H1 (cell line): ENCODE results near the gene AGPAT3. TPM values are rescaled to one million over a fixed set of nuclear protein-coding genes. Genes with fewer than 3 reads are reported as not detected.

ENCODE experiments used
- CTCF ChIA-PET: fragments of 300-600 bp; sonication (Branson Sonifier 250); formaldehyde crosslinking; loops from one replicate; lab custom pipeline; 2021; ENCODE audit not compliant: partially characterized antibody; lab: Charles Lee
- POLR2A ChIA-PET: fragments of 300-600 bp; sonication (Branson Sonifier 250); formaldehyde crosslinking; loops from one replicate; lab custom pipeline; 2021; ENCODE audit warnings: inconsistent platforms; ENCODE audit not compliant: partially characterized antibody; lab: Charles Lee
- DNase-seq, 2 experiments: peaks; one replicate each; pipeline versions ENCODE4 v3.0.0 to v3.0.0-alpha.2; 2010 to 2022; ENCODE audit warnings: low spot score in 2 of 2, low read depth in 1 of 2, mixed read lengths in 1 of 2
- FAIRE-seq: peaks from 2 replicates; lab custom pipeline; 2011; peaks lifted over from hg19 to GRCh38; lab: Jason Lieb, UNC
- H2AFZ ChIP-seq: 2 replicates; pipeline ENCODE4 v1.8.1; 2012; ENCODE audit warnings: low read length, inconsistent platforms
- H2AK5ac ChIP-seq: 2 replicates; pipeline ENCODE4 v1.6.1; 2013; ENCODE audit warnings: low read depth, low read length
- H2BK120ac ChIP-seq: replicated peaks from 2 replicates; pipeline ENCODE3; 2013; ENCODE audit warnings: low read depth, low read length, inconsistent platforms
- H2BK12ac ChIP-seq: 2 replicates; pipeline ENCODE4 v1.6.1; 2013; ENCODE audit warnings: low read depth, low read length
- H2BK15ac ChIP-seq: 2 replicates; pipeline ENCODE4 v1.6.1; 2013; ENCODE audit warnings: low read length
- H2BK20ac ChIP-seq: 2 replicates; pipeline ENCODE4 v1.6.1; 2013; ENCODE audit warnings: low read length
- H2BK5ac ChIP-seq: 2 replicates; pipeline ENCODE4 v1.6.1; 2013; ENCODE audit warnings: low read depth, low read length
- H3K14ac ChIP-seq: 2 replicates; pipeline ENCODE4 v1.6.1; 2013; ENCODE audit warnings: inconsistent platforms; ENCODE audit not compliant: insufficient read length
- H3K18ac ChIP-seq: 2 replicates; pipeline ENCODE4 v1.6.1; 2013; ENCODE audit warnings: low read length; ENCODE audit errors: extremely low read depth
- H3K23ac ChIP-seq: 2 replicates; pipeline ENCODE4 v1.6.1; 2013; ENCODE audit warnings: inconsistent platforms; ENCODE audit not compliant: insufficient read length
- H3K23me2 ChIP-seq: 2 replicates; pipeline ENCODE4 v1.6.1; 2013; ENCODE audit warnings: low read depth, low read length
- H3K27ac ChIP-seq: 2 replicates; pipeline ENCODE4 v1.6.1; 2011; ENCODE audit warnings: low read depth, low read length, inconsistent platforms
- H3K27me3 ChIP-seq, 4 experiments: replicated peaks in 1 of 4; 1 replicate in 1 of 4; 2 replicates in 3 of 4; pipeline versions ENCODE4 v1.6.1 to v1.8.1; 2011 to 2013; ENCODE audit warnings: low read length in 3 of 4, mild to moderate bottlenecking in 3 of 4, inconsistent platforms in 2 of 4, mixed read lengths in 2 of 4, moderate library complexity in 1 of 4; ENCODE audit not compliant: control insufficient read depth in 3 of 4, insufficient read depth in 3 of 4; ENCODE audit errors: extremely low read depth in 1 of 4
- H3K36me3 ChIP-seq, 4 experiments: 2 replicates each; pipeline versions ENCODE4 v1.6.1 to v1.8.1; 2011 to 2013; ENCODE audit warnings: mild to moderate bottlenecking in 4 of 4, low read length in 3 of 4, moderate library complexity in 2 of 4, control low read depth in 1 of 4, inconsistent platforms in 1 of 4; ENCODE audit not compliant: insufficient read depth in 4 of 4, control insufficient read depth in 2 of 4
- H3K4ac ChIP-seq: replicated peaks from 2 replicates; pipeline ENCODE3; 2013; ENCODE audit warnings: low read length, low read depth, mixed read lengths, inconsistent platforms; ENCODE audit not compliant: insufficient read length
- H3K4me1 ChIP-seq, 4 experiments: replicated peaks in 1 of 4; 1 replicate in 1 of 4; 2 replicates in 3 of 4; pipeline versions ENCODE4 v1.6.1 to v1.8.1; 2011 to 2013; ENCODE audit warnings: low read length in 3 of 4, inconsistent platforms in 2 of 4, mixed read lengths in 1 of 4; ENCODE audit not compliant: insufficient read depth in 4 of 4, control insufficient read depth in 3 of 4
- H3K4me2 ChIP-seq, 2 experiments: 2 replicates each; pipeline versions ENCODE4 v1.6.1 to v1.8.1; 2011 to 2013; ENCODE audit warnings: low read depth in 2 of 2, low read length in 2 of 2, control low read depth in 1 of 2, inconsistent platforms in 1 of 2, mild to moderate bottlenecking in 1 of 2; ENCODE audit not compliant: insufficient read depth in 1 of 2
- H3K4me3 ChIP-seq, 4 experiments: fragments of 200-600, 300-600 bp in 1 of 4; sonication (generic), shearing (Covaris generic), sonication (Bioruptor Twin) in 1 of 4; 2 replicates each; pipeline versions ENCODE4 v1.5.1 to v1.8.1; 2011 to 2016; ENCODE audit warnings: low read length in 4 of 4, low read depth in 3 of 4, control low read depth in 2 of 4, inconsistent platforms in 2 of 4, mild to moderate bottlenecking in 2 of 4, mixed read lengths in 1 of 4, moderate library complexity in 1 of 4; ENCODE audit not compliant: insufficient read depth in 2 of 4; ENCODE audit errors: extremely low read depth in 1 of 4
- H3K56ac ChIP-seq: replicated peaks from 2 replicates; pipeline ENCODE3; 2013; ENCODE audit warnings: low read depth, mild to moderate bottlenecking, mixed read lengths, low read length, inconsistent platforms; ENCODE audit not compliant: insufficient read length
- H3K79me1 ChIP-seq: 2 replicates; pipeline ENCODE4 v1.6.1; 2013; ENCODE audit warnings: low read depth, low read length, control low read depth
- H3K79me2 ChIP-seq, 2 experiments: 2 replicates each; pipeline versions ENCODE4 v1.6.1 to v1.8.1; 2012 to 2013; ENCODE audit warnings: low read length in 2 of 2, mild to moderate bottlenecking in 2 of 2, inconsistent platforms in 1 of 2; ENCODE audit not compliant: insufficient read depth in 2 of 2, control insufficient read depth in 1 of 2
- H3K9ac ChIP-seq, 4 experiments: replicated peaks in 1 of 4; 1 replicate in 1 of 4; 2 replicates in 3 of 4; pipeline versions ENCODE4 v1.6.1 to v1.8.1; 2011 to 2013; ENCODE audit warnings: low read depth in 3 of 4, low read length in 3 of 4, control low read depth in 2 of 4, mild to moderate bottlenecking in 2 of 4, moderate library complexity in 2 of 4, inconsistent platforms in 1 of 4; ENCODE audit errors: extremely low read depth in 1 of 4
- H3K9me3 ChIP-seq, 2 experiments: 2 replicates each; pipeline versions ENCODE4 v1.6.1 to v1.8.1; 2012 to 2013; ENCODE audit warnings: mild to moderate bottlenecking in 2 of 2, moderate library complexity in 2 of 2, control low read depth in 1 of 2, inconsistent platforms in 1 of 2, low read depth in 1 of 2, low read length in 1 of 2, mixed read lengths in 1 of 2; ENCODE audit not compliant: insufficient read depth in 2 of 2
- H4K20me1 ChIP-seq, 2 experiments: replicated peaks in 1 of 2; 2 replicates each; pipeline versions ENCODE3 to v1.8.1; 2011 to 2013; ENCODE audit warnings: inconsistent platforms in 2 of 2, low read length in 2 of 2, mild to moderate bottlenecking in 1 of 2; ENCODE audit not compliant: insufficient read depth in 2 of 2, control insufficient read depth in 1 of 2
- H4K5ac ChIP-seq: 2 replicates; pipeline ENCODE4 v1.6.1; 2013; ENCODE audit warnings: low read length, low read depth, mixed read lengths, inconsistent platforms; ENCODE audit not compliant: insufficient read length
- H4K8ac ChIP-seq: 2 replicates; pipeline ENCODE4 v1.8.0; 2013; ENCODE audit warnings: mild to moderate bottlenecking, moderate library complexity, low read length, inconsistent platforms; ENCODE audit not compliant: insufficient read depth; ENCODE audit errors: extremely low read depth
- H4K91ac ChIP-seq: replicated peaks from 2 replicates; pipeline ENCODE3; 2013; ENCODE audit warnings: low read length, mixed read lengths, inconsistent platforms; ENCODE audit not compliant: insufficient read length
- BCL11A ChIP-seq, 2 experiments: IDR thresholded peaks; one replicate each; pipeline ENCODE4 v1.6.1; 2011; ENCODE audit warnings: low read depth in 2 of 2, low read length in 2 of 2, mild to moderate bottlenecking in 2 of 2
- EP300 ChIP-seq, 2 experiments: IDR thresholded peaks; 1 replicate in 1 of 2; 2 replicates in 1 of 2; pipeline ENCODE4 v1.6.1; 2011 to 2012; ENCODE audit warnings: low read depth in 2 of 2, low read length in 2 of 2, mild to moderate bottlenecking in 2 of 2, borderline replicate concordance in 1 of 2, inconsistent platforms in 1 of 2, moderate library complexity in 1 of 2
- POLR2AphosphoS5 ChIP-seq: IDR thresholded peaks from 2 replicates; pipeline ENCODE4 v1.6.1; 2011; ENCODE audit warnings: low read depth, low read length
- RAD21 ChIP-seq, 2 experiments: IDR thresholded peaks in 1 of 2; conservative IDR thresholded peaks in 1 of 2; 2 replicates each; pipeline ENCODE4 v1.6.1; 2011; ENCODE audit warnings: low read depth in 2 of 2, low read length in 2 of 2, improper control_type of control experiment in 1 of 2, inconsistent platforms in 1 of 2, mild to moderate bottlenecking in 1 of 2, moderate library complexity in 1 of 2
- SRF ChIP-seq: IDR thresholded peaks from 2 replicates; pipeline ENCODE4 v1.6.1; 2011; ENCODE audit warnings: mild to moderate bottlenecking, low read depth, low read length, moderate library complexity
- WGBS, 2 experiments: shearing (Covaris generic) in 1 of 2; methylation state at CpG; one replicate each; pipeline versions ENCODE4 v1.1.6 to v1.1.7; 2013 to 2015; ENCODE audit warnings: low lambda C conversion rate in 2 of 2, mixed read lengths in 2 of 2, inconsistent platforms in 1 of 2, low coverage in 1 of 2, missing lambda C conversion rate in 1 of 2; ENCODE audit not compliant: insufficient replicate concordance in 2 of 2, insufficient coverage in 1 of 2, insufficient read length in 1 of 2; ENCODE audit errors: extremely low coverage in 1 of 2, missing lambda C conversion rate in 1 of 2; 5-methylcytosine and 5-hydroxymethylcytosine counted together
- polyA plus RNA-seq, 7 experiments: library from polyadenylated mRNA; depleted of rRNA in 3 of 7; stranded (reverse) in 5 of 7; unstranded in 2 of 7; fragments of >200 nt in 5 of 7; fragments of 200-250 nt in 2 of 7; gene quantifications; 1 replicate in 5 of 7; 2 replicates in 1 of 7; 4 replicates in 1 of 7; pipeline versions ENCODE4 v1.2.1 to v1.2.3, GENCODE V29; 2011 to 2013; ENCODE audit warnings: missing spikeins in 2 of 7, mixed read lengths in 2 of 7
- total RNA-seq: library from RNA; stranded (reverse); fragmentation: NEBNext Ultra II Directional; extraction: Animal tissue kit (Norgen Biotek cat#: 25700); gene quantifications from 2 replicates; pipeline ENCODE4 v1.2.1, GENCODE V29; 2021
- TF ChIP-seq, protein P1 (sequence below), 3 experiments: IDR thresholded peaks; 1 replicate in 2 of 3; 2 replicates in 1 of 3; pipeline versions ENCODE4 v1.5.1 to v1.6.1; 2011; ENCODE audit warnings: low read length in 3 of 3, mild to moderate bottlenecking in 3 of 3, inconsistent platforms in 2 of 3, low read depth in 1 of 3, moderate library complexity in 1 of 3; ENCODE audit not compliant: insufficient read depth in 1 of 3; ENCODE audit errors: control extremely low read depth in 1 of 3

Gene AGPAT3
- total and polyA plus RNA-seq, 2 of the 8 experiments (the other 6 are each of a cell fraction or from before 2014, with no cell fraction given) = 5.8 to 7.3 TPM

DNA sequence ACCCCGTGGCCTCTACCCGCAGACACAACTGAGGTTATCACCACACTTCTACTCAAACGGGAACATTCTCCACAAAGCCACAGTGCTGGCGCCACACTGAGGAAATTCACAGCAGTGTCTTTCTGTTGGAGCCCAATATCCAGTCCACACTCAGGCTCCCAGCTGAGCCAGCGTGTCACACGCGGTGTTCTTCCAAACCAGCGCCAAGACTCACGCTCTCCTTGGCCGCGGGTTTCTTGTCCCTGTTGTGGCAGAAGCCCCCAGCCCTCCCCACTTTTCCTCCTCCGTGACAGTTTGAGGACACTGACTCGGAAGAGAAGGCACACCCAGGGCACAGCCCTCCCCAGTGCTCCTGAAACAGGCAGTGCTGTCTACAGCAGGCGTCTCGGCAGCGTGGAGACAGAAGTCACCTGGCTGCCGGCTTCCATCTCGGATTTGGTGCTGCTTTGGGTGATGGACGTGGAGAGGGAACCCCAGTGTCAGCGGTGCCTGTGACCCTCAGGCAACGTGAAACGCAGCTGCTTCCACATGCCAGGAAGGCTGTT is 35.4 kb upstream of the AGPAT3 start:
- no peak overlapping the region for H3K14ac ChIP-seq
- H3K9me3 ChIP-seq = no peaks in the 10 kb centered on the region
- H3K23ac ChIP-seq = no peak overlapping the region
- H3K79me2 ChIP-seq = no peaks in the 10 kb centered on the region
- no peak overlapping the region for H2AK5ac ChIP-seq
- no peak overlapping the region for H3K4me3 ChIP-seq
- H3K4me1 ChIP-seq = peaks cover 0 to 7% (median 4%) of the 10 kb centered on the region in 4 experiments; a peak in 3 of 7 replicates
- H3K4ac ChIP-seq = no peak overlapping the region
- DNase-seq (no peak), FAIRE-seq (no peak)
- H3K56ac ChIP-seq = no peak overlapping the region
- no peak overlapping the region for H3K18ac ChIP-seq
- no peak overlapping the region for H3K27ac ChIP-seq
- peak overlapping the region; percentile 46; the same call in 1 of the 2 replicates for H4K8ac ChIP-seq
- no peaks in the 10 kb centered on the region for H3K23me2 ChIP-seq
- H4K91ac ChIP-seq = no peak overlapping the region
- H2AFZ ChIP-seq = no peak overlapping the region
- no peak overlapping the region for H2BK120ac ChIP-seq
- H3K4me2 ChIP-seq = no peak overlapping the region
- H4K20me1 ChIP-seq = no peaks in the 10 kb centered on the region
- no peak overlapping the region for H4K5ac ChIP-seq
- H3K79me1 ChIP-seq = no peaks in the 10 kb centered on the region
- CTCF ChIA-PET = interaction anchor here (0.9 to 1.9 kb wide), 5 partner anchors 8 to 40 kb away, joined by 3 to 6 read pairs (median 3); partner anchors contain the start of gene RRP1
- no peak overlapping the region for H3K9ac ChIP-seq
- H2BK15ac ChIP-seq = no peak overlapping the region; the same call in 1 of the 2 replicates
- no peaks in the 10 kb centered on the region for H3K27me3 ChIP-seq
- no peak overlapping the region for H2BK20ac ChIP-seq
- H3K36me3 ChIP-seq = no peaks in the 10 kb centered on the region
- 82% methylated on average over 21 of the region's 22 CpGs; no CpG with 5 or more reads in 1 of the 2 experiments for WGBS, 2 experiments
- TF ChIP-seq BCL11A (IDR thresholded peaks at IDR 0.05; ENCODE audit: low read depth in 2 of 2, low read length in 2 of 2) (no peak), SRF (no peak), POLR2AphosphoS5 (no peak), RAD21 (IDR thresholded peaks at IDR 0.05 in 1 of 2, conservative IDR thresholded peaks at IDR 0.05 in 1 of 2; ENCODE audit: low read depth in 2 of 2, low read length in 2 of 2) (peak; percentile 22 to 43; a peak in 3 of 4 replicates), EP300 (IDR thresholded peaks at IDR 0.05; ENCODE audit: borderline replicate concordance in 1 of 2, low read depth in 2 of 2, low read length in 2 of 2) (no peak)
- TF ChIP-seq, protein P1, sequence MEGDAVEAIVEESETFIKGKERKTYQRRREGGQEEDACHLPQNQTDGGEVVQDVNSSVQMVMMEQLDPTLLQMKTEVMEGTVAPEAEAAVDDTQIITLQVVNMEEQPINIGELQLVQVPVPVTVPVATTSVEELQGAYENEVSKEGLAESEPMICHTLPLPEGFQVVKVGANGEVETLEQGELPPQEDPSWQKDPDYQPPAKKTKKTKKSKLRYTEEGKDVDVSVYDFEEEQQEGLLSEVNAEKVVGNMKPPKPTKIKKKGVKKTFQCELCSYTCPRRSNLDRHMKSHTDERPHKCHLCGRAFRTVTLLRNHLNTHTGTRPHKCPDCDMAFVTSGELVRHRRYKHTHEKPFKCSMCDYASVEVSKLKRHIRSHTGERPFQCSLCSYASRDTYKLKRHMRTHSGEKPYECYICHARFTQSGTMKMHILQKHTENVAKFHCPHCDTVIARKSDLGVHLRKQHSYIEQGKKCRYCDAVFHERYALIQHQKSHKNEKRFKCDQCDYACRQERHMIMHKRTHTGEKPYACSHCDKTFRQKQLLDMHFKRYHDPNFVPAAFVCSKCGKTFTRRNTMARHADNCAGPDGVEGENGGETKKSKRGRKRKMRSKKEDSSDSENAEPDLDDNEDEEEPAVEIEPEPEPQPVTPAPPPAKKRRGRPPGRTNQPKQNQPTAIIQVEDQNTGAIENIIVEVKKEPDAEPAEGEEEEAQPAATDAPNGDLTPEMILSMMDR (IDR thresholded peaks at IDR 0.05; ENCODE audit: control extremely low read depth in 1 of 3, insufficient read depth in 1 of 3, low read depth in 1 of 3, low read length in 3 of 3) = peak in 1 of 3 experiments; percentile 13; a peak in 1 of 4 replicates
- H2BK12ac ChIP-seq = no peak overlapping the region
- H2BK5ac ChIP-seq = no peak overlapping the region
- POLR2A ChIA-PET = interaction anchor here (0.6 kb wide), 1 partner anchor 86 kb away, joined by 3 read pairs; no protein-coding TSS in a partner anchor
